RWPE2 (cell line): ENCODE measurements around the gene FBLN5.

Experiments used
- ATAC-seq: fragments of 200-7000 bp; cut with Tn5 transposase; 3 replicates; pipeline ENCODE4 v1.9.1; 2021; ENCODE audit warnings: low read depth
- DNase-seq: peaks from one replicate; pipeline ENCODE4 v3.0.0-alpha.2; 2020; ENCODE audit warnings: low spot score
- H3K27ac ChIP-seq: fragments of 450-650 bp; 2 replicates; pipeline ENCODE4 v1.5.1; 2017; ENCODE audit warnings: mild to moderate bottlenecking; ENCODE audit not compliant: poor library complexity, severe bottlenecking
- H3K27me3 ChIP-seq: fragments of 250-450 bp; sonication (Bioruptor Pico); 2 replicates; pipeline ENCODE4 v1.5.1; 2021; ENCODE audit warnings: mild to moderate bottlenecking, moderate library complexity; ENCODE audit not compliant: insufficient read depth, poor library complexity, severe bottlenecking
- H3K36me3 ChIP-seq: fragments of 250-450 bp; sonication (Bioruptor Pico); 2 replicates; pipeline ENCODE4 v1.5.1; 2020; ENCODE audit warnings: low read depth, mild to moderate bottlenecking, moderate library complexity
- H3K4me1 ChIP-seq: fragments of 250-450 bp; sonication (Bioruptor Pico); 2 replicates; pipeline ENCODE4 v1.5.1; 2021; ENCODE audit warnings: mild to moderate bottlenecking, moderate library complexity; ENCODE audit not compliant: insufficient read depth, poor library complexity, severe bottlenecking
- H3K4me3 ChIP-seq: fragments of 250-450 bp; sonication (Bioruptor Pico); 2 replicates; pipeline ENCODE4 v1.5.1; 2021; ENCODE audit warnings: mild to moderate bottlenecking, moderate library complexity; ENCODE audit not compliant: severe bottlenecking
- H3K9me3 ChIP-seq: fragments of 250-450 bp; sonication (Bioruptor Pico); 2 replicates; pipeline ENCODE4 v1.5.1; 2021; ENCODE audit warnings: mild to moderate bottlenecking, moderate library complexity; ENCODE audit not compliant: severe bottlenecking
- TF ChIP-seq, protein P1 (sequence below): fragments of 450-650 bp; IDR thresholded peaks from one replicate; pipeline ENCODE4 v1.5.1; 2017; ENCODE audit warnings: mild to moderate bottlenecking, moderate library complexity; ENCODE audit not compliant: poor library complexity, severe bottlenecking

The FBLN5 gene

GRCh38 chr14:91925001-91925726 is 22.3 kb downstream of the FBLN5 start:
- Histone ChIP-seq H3K36me3 (no peaks in the 10 kb centered on the region), H3K9me3 (no peaks in the 10 kb centered on the region), H3K27me3 (no peaks in the 10 kb centered on the region), H3K27ac (peak overlapping the region; percentile 45), H3K4me1 (peaks cover 21% of the 10 kb centered on the region), H3K4me3 (no peak overlapping the region)
- no peak for DNase-seq
- TF ChIP-seq, protein P1, sequence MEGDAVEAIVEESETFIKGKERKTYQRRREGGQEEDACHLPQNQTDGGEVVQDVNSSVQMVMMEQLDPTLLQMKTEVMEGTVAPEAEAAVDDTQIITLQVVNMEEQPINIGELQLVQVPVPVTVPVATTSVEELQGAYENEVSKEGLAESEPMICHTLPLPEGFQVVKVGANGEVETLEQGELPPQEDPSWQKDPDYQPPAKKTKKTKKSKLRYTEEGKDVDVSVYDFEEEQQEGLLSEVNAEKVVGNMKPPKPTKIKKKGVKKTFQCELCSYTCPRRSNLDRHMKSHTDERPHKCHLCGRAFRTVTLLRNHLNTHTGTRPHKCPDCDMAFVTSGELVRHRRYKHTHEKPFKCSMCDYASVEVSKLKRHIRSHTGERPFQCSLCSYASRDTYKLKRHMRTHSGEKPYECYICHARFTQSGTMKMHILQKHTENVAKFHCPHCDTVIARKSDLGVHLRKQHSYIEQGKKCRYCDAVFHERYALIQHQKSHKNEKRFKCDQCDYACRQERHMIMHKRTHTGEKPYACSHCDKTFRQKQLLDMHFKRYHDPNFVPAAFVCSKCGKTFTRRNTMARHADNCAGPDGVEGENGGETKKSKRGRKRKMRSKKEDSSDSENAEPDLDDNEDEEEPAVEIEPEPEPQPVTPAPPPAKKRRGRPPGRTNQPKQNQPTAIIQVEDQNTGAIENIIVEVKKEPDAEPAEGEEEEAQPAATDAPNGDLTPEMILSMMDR = peak; percentile 23
- peak; percentile 78 for ATAC-seq

DNA sequence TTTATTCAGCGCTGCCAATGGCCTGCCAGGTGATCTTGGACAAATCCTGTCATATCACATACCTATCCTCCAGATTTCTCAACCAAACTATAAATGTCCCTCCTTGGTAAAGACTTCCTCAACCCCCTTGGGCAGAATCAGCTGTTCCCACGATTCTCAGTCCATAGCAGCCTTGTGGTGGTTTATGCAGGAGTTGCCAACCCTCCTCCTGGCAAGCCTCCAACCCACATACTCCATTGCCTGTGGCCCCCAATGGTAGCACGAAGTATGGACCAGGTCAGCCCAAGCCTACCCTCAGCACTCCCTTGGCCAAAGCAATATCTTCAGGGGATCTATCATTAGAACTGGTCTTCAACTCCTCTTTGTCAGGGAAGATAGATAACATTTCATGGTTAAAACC is 27.0 kb downstream of the FBLN5 start:
- Histone ChIP-seq H3K27ac (no peak overlapping the region), H3K9me3 (no peaks in the 10 kb centered on the region), H3K27me3 (no peaks in the 10 kb centered on the region), H3K4me3 (no peak overlapping the region), H3K4me1 (peaks cover 9% of the 10 kb centered on the region), H3K36me3 (no peaks in the 10 kb centered on the region)
- DNase-seq (no peak), ATAC-seq (no peak)
- TF ChIP-seq, protein P1 = no peak

DNA sequence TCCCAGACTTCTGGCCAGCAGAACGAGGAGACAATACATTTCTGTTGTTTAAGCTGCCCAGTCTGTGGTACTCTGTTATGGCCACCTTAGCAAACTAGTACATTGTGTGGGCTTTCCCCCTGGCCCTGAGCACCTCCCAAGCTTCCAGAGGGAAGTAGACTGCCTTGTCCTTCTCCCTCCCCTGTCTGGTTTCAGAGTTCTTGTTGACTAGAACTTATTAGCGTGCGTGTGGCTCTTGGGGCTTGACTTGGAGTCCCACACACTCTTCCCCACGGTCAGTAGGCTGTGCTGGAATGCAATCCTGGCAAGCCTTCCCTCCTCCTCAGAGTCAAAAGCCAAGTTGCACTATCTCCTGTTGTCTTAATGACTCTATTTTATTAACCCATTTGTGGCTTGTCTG is 27.7 kb downstream of the FBLN5 start:
- Histone ChIP-seq H3K36me3 (no peaks in the 10 kb centered on the region), H3K9me3 (no peaks in the 10 kb centered on the region), H3K4me1 (peaks cover 3% of the 10 kb centered on the region), H3K27ac (no peak overlapping the region), H3K27me3 (no peaks in the 10 kb centered on the region), H3K4me3 (no peak overlapping the region)
- TF ChIP-seq, protein P1 = no peak
- ATAC-seq (no peak), DNase-seq (no peak)

GRCh38 chr14:91918186-91918883 is 29.2 kb downstream of the FBLN5 start:
- Histone ChIP-seq H3K27me3 (no peaks in the 10 kb centered on the region), H3K27ac (no peak overlapping the region), H3K36me3 (no peaks in the 10 kb centered on the region), H3K9me3 (no peaks in the 10 kb centered on the region), H3K4me1 (no peaks in the 10 kb centered on the region), H3K4me3 (no peak overlapping the region)
- DNase-seq = no peak
- TF ChIP-seq, protein P1 = no peak
- no peak for ATAC-seq

GRCh38 chr14:91912035-91912434 is 35.5 kb downstream of the FBLN5 start:
- no peaks in the 10 kb centered on the region for H3K4me1 ChIP-seq
- no peak overlapping the region for H3K4me3 ChIP-seq
- H3K27me3 ChIP-seq = no peaks in the 10 kb centered on the region
- H3K9me3 ChIP-seq = no peaks in the 10 kb centered on the region
- no peaks in the 10 kb centered on the region for H3K36me3 ChIP-seq
- TF ChIP-seq, protein P1 = no peak
- ATAC-seq (no peak), DNase-seq (no peak)
- no peak overlapping the region for H3K27ac ChIP-seq
